ENCODE results near the gene ASPHD1.
"Not testable (repeated sequence)": the region's sequence is repeated elsewhere in the genome, so short reads cannot be mapped to it uniquely, and the experiment has no call there.

The ASPHD1 gene

GRCh38 chr16:29877266-29877961 is 22.9 kb upstream of the ASPHD1 start:
- Histone ChIP-seq H3K27ac (ENCODE audit: insufficient read depth, low read depth, low read length, poor library complexity, severe bottlenecking) (no peak overlapping the region), H3K4me1 (ENCODE audit: control insufficient read depth, insufficient read depth, low read length) (no peaks in the 10 kb centered on the region), H3K4me3 (ENCODE audit: insufficient read depth, low read depth, low read length) (peak overlapping the region; percentile 13), H3K9me3 (ENCODE audit: control insufficient read depth, low read length) (no peaks in the 10 kb centered on the region), H3K27me3 (ENCODE audit: control insufficient read depth, insufficient read depth, low read length, poor library complexity, severe bottlenecking) (peaks cover 20% of the 10 kb centered on the region), H3K36me3 (ENCODE audit: control insufficient read depth, insufficient read depth, low read length) (no peaks in the 10 kb centered on the region)
- WGBS, 2 experiments: 30 to 32% methylated on average over 28 of the region's 28 CpGs

GRCh38 chr16:29878172-29878571 is 22.1 kb upstream of the ASPHD1 start:
- WGBS, 2 experiments: 93 to 94% methylated on average over 12 to 13 of the region's 14 CpGs
- Histone ChIP-seq H3K4me1 (ENCODE audit: control insufficient read depth, insufficient read depth, low read length) (no peaks in the 10 kb centered on the region), H3K36me3 (ENCODE audit: control insufficient read depth, insufficient read depth, low read length) (no peaks in the 10 kb centered on the region), H3K4me3 (ENCODE audit: insufficient read depth, low read depth, low read length) (no peak overlapping the region), H3K9me3 (ENCODE audit: control insufficient read depth, low read length) (no peaks in the 10 kb centered on the region), H3K27me3 (ENCODE audit: control insufficient read depth, insufficient read depth, low read length, poor library complexity, severe bottlenecking) (peaks cover 20% of the 10 kb centered on the region), H3K27ac (ENCODE audit: insufficient read depth, low read depth, low read length, poor library complexity, severe bottlenecking) (no peak overlapping the region)

- Histone ChIP-seq H3K4me1 (ENCODE audit: control insufficient read depth, insufficient read depth, low read length) (no peaks in the 10 kb centered on the region), H3K27ac (ENCODE audit: insufficient read depth, low read depth, low read length, poor library complexity, severe bottlenecking) (no peak overlapping the region), H3K36me3 (ENCODE audit: control insufficient read depth, insufficient read depth, low read length) (no peaks in the 10 kb centered on the region), H3K4me3 (ENCODE audit: insufficient read depth, low read depth, low read length) (no peak overlapping the region), H3K9me3 (ENCODE audit: control insufficient read depth, low read length) (no peaks in the 10 kb centered on the region), H3K27me3 (ENCODE audit: control insufficient read depth, insufficient read depth, low read length, poor library complexity, severe bottlenecking) (peaks cover 18% of the 10 kb centered on the region)
- 93 to 95% methylated on average over 3 of the region's 3 CpGs for WGBS, 2 experiments
These were observed 19.2 kb upstream of the ASPHD1 start for GRCh38 chr16:29881050-29881449.

GRCh38 chr16:29883987-29884386 is 16.3 kb upstream of the ASPHD1 start:
- H3K9me3 ChIP-seq (ENCODE audit: control insufficient read depth, low read length): no peaks in the 10 kb centered on the region
- H3K36me3 ChIP-seq (ENCODE audit: control insufficient read depth, insufficient read depth, low read length): no peaks in the 10 kb centered on the region
- no peaks in the 10 kb centered on the region for H3K27me3 ChIP-seq (ENCODE audit: control insufficient read depth, insufficient read depth, low read length, poor library complexity, severe bottlenecking)
- H3K4me3 ChIP-seq (ENCODE audit: insufficient read depth, low read depth, low read length): no peak overlapping the region
- no peak overlapping the region for H3K27ac ChIP-seq (ENCODE audit: insufficient read depth, low read depth, low read length, poor library complexity, severe bottlenecking)
- H3K4me1 ChIP-seq (ENCODE audit: control insufficient read depth, insufficient read depth, low read length): no peaks in the 10 kb centered on the region
- 90 to 94% methylated on average over 6 of the region's 6 CpGs for WGBS, 2 experiments

- H3K27me3 ChIP-seq (ENCODE audit: control insufficient read depth, insufficient read depth, low read length, poor library complexity, severe bottlenecking); H3K9me3 ChIP-seq (ENCODE audit: control insufficient read depth, low read length); H3K27ac ChIP-seq (ENCODE audit: insufficient read depth, low read depth, low read length, poor library complexity, severe bottlenecking); H3K4me1 ChIP-seq (ENCODE audit: control insufficient read depth, insufficient read depth, low read length); H3K36me3 ChIP-seq (ENCODE audit: control insufficient read depth, insufficient read depth, low read length); H3K4me3 ChIP-seq (ENCODE audit: insufficient read depth, low read depth, low read length): not testable (repeated sequence)
- 90 to 93% methylated on average over 3 of the region's 3 CpGs for WGBS, 2 experiments
These were observed 10.9 kb upstream of the ASPHD1 start for GRCh38 chr16:29889372-29889771.

GRCh38 chr16:29891525-29892457 is 8.5 kb upstream of the ASPHD1 start:
- H3K9me3 ChIP-seq (ENCODE audit: control insufficient read depth, low read length): no peaks in the 10 kb centered on the region
- 89% methylated on average over 10 of the region's 10 CpGs for WGBS, 2 experiments
- no peaks in the 10 kb centered on the region for H3K4me1 ChIP-seq (ENCODE audit: control insufficient read depth, insufficient read depth, low read length)
- H3K4me3 ChIP-seq (ENCODE audit: insufficient read depth, low read depth, low read length): no peak overlapping the region
- H3K36me3 ChIP-seq (ENCODE audit: control insufficient read depth, insufficient read depth, low read length): no peaks in the 10 kb centered on the region
- no peak overlapping the region for H3K27ac ChIP-seq (ENCODE audit: insufficient read depth, low read depth, low read length, poor library complexity, severe bottlenecking)
- H3K27me3 ChIP-seq (ENCODE audit: control insufficient read depth, insufficient read depth, low read length, poor library complexity, severe bottlenecking): no peaks in the 10 kb centered on the region

- no peaks in the 10 kb centered on the region for H3K9me3 ChIP-seq (ENCODE audit: control insufficient read depth, low read length)
- no peak overlapping the region for H3K4me3 ChIP-seq (ENCODE audit: insufficient read depth, low read depth, low read length)
- no peaks in the 10 kb centered on the region for H3K4me1 ChIP-seq (ENCODE audit: control insufficient read depth, insufficient read depth, low read length)
- no peak overlapping the region for H3K27ac ChIP-seq (ENCODE audit: insufficient read depth, low read depth, low read length, poor library complexity, severe bottlenecking)
- H3K27me3 ChIP-seq (ENCODE audit: control insufficient read depth, insufficient read depth, low read length, poor library complexity, severe bottlenecking): no peaks in the 10 kb centered on the region
- 93 to 94% methylated on average over 6 of the region's 6 CpGs for WGBS, 2 experiments
- H3K36me3 ChIP-seq (ENCODE audit: control insufficient read depth, insufficient read depth, low read length): no peaks in the 10 kb centered on the region
These were observed 7.9 kb upstream of the ASPHD1 start for GRCh38 chr16:29892458-29892813.

- Histone ChIP-seq H3K27me3 (ENCODE audit: control insufficient read depth, insufficient read depth, low read length, poor library complexity, severe bottlenecking) (no peaks in the 10 kb centered on the region), H3K36me3 (ENCODE audit: control insufficient read depth, insufficient read depth, low read length) (no peaks in the 10 kb centered on the region), H3K27ac (ENCODE audit: insufficient read depth, low read depth, low read length, poor library complexity, severe bottlenecking) (no peak overlapping the region), H3K4me3 (ENCODE audit: insufficient read depth, low read depth, low read length) (no peak overlapping the region), H3K9me3 (ENCODE audit: control insufficient read depth, low read length) (no peaks in the 10 kb centered on the region), H3K4me1 (ENCODE audit: control insufficient read depth, insufficient read depth, low read length) (peaks cover 10% of the 10 kb centered on the region)
- 93 to 99% methylated on average over 3 of the region's 3 CpGs for WGBS, 2 experiments
These were observed 6.7 kb upstream of the ASPHD1 start for GRCh38 chr16:29893553-29893952.

- Histone ChIP-seq H3K9me3 (ENCODE audit: control insufficient read depth, low read length) (no peaks in the 10 kb centered on the region), H3K27ac (ENCODE audit: insufficient read depth, low read depth, low read length, poor library complexity, severe bottlenecking) (no peak overlapping the region), H3K4me1 (ENCODE audit: control insufficient read depth, insufficient read depth, low read length) (peaks cover 11% of the 10 kb centered on the region), H3K36me3 (ENCODE audit: control insufficient read depth, insufficient read depth, low read length) (no peaks in the 10 kb centered on the region), H3K27me3 (ENCODE audit: control insufficient read depth, insufficient read depth, low read length, poor library complexity, severe bottlenecking) (no peaks in the 10 kb centered on the region), H3K4me3 (ENCODE audit: insufficient read depth, low read depth, low read length) (no peak overlapping the region)
- WGBS, 2 experiments: 84 to 92% methylated on average over 4 of the region's 4 CpGs
These were observed 5.9 kb upstream of the ASPHD1 start for GRCh38 chr16:29894352-29894751.

- Histone ChIP-seq H3K4me1 (ENCODE audit: control insufficient read depth, insufficient read depth, low read length) (peaks cover 14% of the 10 kb centered on the region), H3K4me3 (ENCODE audit: insufficient read depth, low read depth, low read length) (no peak overlapping the region), H3K27me3 (ENCODE audit: control insufficient read depth, insufficient read depth, low read length, poor library complexity, severe bottlenecking) (peaks cover 8% of the 10 kb centered on the region), H3K27ac (ENCODE audit: insufficient read depth, low read depth, low read length, poor library complexity, severe bottlenecking) (no peak overlapping the region), H3K36me3 (ENCODE audit: control insufficient read depth, insufficient read depth, low read length) (no peaks in the 10 kb centered on the region), H3K9me3 (ENCODE audit: control insufficient read depth, low read length) (no peaks in the 10 kb centered on the region)
- 72 to 82% methylated on average over 14 to 15 of the region's 15 CpGs for WGBS, 2 experiments
These were observed 3.4 kb upstream of the ASPHD1 start for GRCh38 chr16:29896841-29897240.

Data from ectodermal cell (in vitro differentiated cells).